ENCODE results near the gene DNAJC10. TPM values are rescaled to one million over a fixed set of nuclear protein-coding genes. Genes with fewer than 3 reads are reported as not detected.

Gene DNAJC10
- total and polyA plus RNA-seq, 10 of the 15 experiments (the other 5 are each of a cell fraction or from before 2014, with no cell fraction given): 9.1 to 67.9 (median 38.2) TPM

DNA sequence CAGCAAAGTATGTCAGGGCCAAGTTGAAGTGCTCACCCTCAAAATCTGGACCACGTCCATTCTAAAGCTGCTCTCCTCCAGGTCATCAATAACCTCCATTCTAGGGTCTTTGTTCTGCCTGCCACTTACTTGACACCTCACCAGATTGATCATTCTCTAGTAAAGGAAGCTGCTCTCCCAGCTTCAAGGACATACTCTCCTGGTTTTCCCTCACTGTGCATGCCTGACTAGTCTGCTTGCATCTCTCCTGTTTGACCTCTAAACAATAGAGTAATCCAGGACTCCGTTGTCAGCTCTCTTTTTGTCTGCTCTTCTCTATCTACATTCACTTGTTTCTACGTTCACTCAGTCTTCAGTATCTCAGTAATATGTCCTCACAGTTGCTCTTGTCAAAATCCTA lies 91.3 kb downstream of the DNAJC10 start:
- Histone ChIP-seq H3K9me3 (replicated peaks; ENCODE audit: control insufficient read depth, insufficient read depth, low read length) (no peaks in the 10 kb centered on the region), H3K4me2 (ENCODE audit: control insufficient read depth, insufficient read depth) (no peak overlapping the region), H3K9ac (ENCODE audit: control insufficient read depth, insufficient read depth, low read length) (no peak overlapping the region), H2AFZ (ENCODE audit: control insufficient read depth, low read depth, low read length) (no peak overlapping the region), H4K20me1 (ENCODE audit: control insufficient read depth, insufficient read depth) (no peaks in the 10 kb centered on the region), H3K4me1 (ENCODE audit: control insufficient read depth, insufficient read depth, low read length) (no peaks in the 10 kb centered on the region), H3K36me3 (ENCODE audit: control insufficient read depth in 2 of 2, insufficient read depth in 2 of 2, low read length in 1 of 2) (no peaks in the 10 kb centered on the region), H3K27ac (ENCODE audit: control insufficient read depth, insufficient read depth) (no peak overlapping the region), H3K27me3 (replicated peaks in 1 of 2; ENCODE audit: control insufficient read depth in 2 of 2, insufficient read depth in 2 of 2, low read length in 1 of 2) (peaks cover 0 to 2% of the 10 kb centered on the region in 2 experiments; a peak in 3 of 4 replicates), H3K4me3 (no peak overlapping the region), H3K79me2 (ENCODE audit: control insufficient read depth, insufficient read depth, low read length) (no peaks in the 10 kb centered on the region)
- ChIA-PET RAD21 (ENCODE audit: unreplicated experiment) (no interaction called here), POLR2A (interaction anchor here (0.5 kb wide), 1 partner anchor 209 kb away, joined by 3 read pairs; no protein-coding TSS in a partner anchor), CTCF (interaction anchor here (1.0 kb wide), 1 partner anchor 12 kb away, joined by 3 read pairs; no protein-coding TSS in a partner anchor), SMC1A (ENCODE audit: uncharacterized antibody, unreplicated experiment) (no interaction called here)
- no peak for FAIRE-seq
- ATAC-seq: no peak
- DNase-seq (ENCODE audit: low read depth, low spot score): no peak
- intact Hi-C loops (cut with micrococcal nuclease; ENCODE audit: unreplicated experiment): no loop called here
- in situ Hi-C loops (cut with MboI): no loop called here
- WGBS (ENCODE audit: insufficient coverage, insufficient replicate concordance, low lambda C conversion rate, missing lambda C conversion rate): 19% methylated on average over 3 of the region's 3 CpGs
- no TSS peak for BruUV-seq (replicated peaks)
- no peak for TF ChIP-seq NRF1 (conservative IDR thresholded peaks at IDR 0.05; ENCODE audit: low read depth, low read length)
- TF ChIP-seq TAF1 (IDR thresholded peaks at IDR 0.05; ENCODE audit: borderline replicate concordance, low read depth, low read length): no peak

DNA sequence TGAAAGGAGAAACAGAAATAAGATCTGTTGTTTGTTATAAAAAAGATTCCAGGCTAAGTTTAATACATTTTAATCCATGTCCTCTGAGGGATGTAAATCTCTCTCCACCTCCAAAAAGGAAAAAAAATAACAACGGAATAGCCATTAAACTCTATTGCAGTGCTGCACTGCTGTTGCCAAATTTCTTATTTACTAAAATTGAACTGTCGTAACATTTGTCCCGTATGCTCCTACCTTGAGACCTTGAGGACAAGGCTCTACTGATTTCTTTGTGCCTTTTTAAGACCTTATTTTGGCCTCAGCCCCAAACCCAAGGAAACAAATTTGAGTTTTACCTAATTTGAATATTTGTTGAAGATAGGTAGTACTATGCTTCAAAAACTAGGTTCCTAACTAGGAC lies 94.0 kb downstream of the DNAJC10 start:
- RAD21 ChIA-PET (ENCODE audit: unreplicated experiment): no interaction called here
- TF ChIP-seq, protein P1, sequence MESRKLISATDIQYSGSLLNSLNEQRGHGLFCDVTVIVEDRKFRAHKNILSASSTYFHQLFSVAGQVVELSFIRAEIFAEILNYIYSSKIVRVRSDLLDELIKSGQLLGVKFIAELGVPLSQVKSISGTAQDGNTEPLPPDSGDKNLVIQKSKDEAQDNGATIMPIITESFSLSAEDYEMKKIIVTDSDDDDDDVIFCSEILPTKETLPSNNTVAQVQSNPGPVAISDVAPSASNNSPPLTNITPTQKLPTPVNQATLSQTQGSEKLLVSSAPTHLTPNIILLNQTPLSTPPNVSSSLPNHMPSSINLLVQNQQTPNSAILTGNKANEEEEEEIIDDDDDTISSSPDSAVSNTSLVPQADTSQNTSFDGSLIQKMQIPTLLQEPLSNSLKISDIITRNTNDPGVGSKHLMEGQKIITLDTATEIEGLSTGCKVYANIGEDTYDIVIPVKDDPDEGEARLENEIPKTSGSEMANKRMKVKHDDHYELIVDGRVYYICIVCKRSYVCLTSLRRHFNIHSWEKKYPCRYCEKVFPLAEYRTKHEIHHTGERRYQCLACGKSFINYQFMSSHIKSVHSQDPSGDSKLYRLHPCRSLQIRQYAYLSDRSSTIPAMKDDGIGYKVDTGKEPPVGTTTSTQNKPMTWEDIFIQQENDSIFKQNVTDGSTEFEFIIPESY (IDR thresholded peaks at IDR 0.05): no peak
- TF ChIP-seq SPI1 (IDR thresholded peaks at IDR 0.05; ENCODE audit: borderline replicate concordance, insufficient read depth, low read depth, low read length) (no peak), TCF12 (IDR thresholded peaks at IDR 0.05; ENCODE audit: low read depth, low read length) (no peak), PML (IDR thresholded peaks at IDR 0.05; ENCODE audit: low read length) (no peak), ZNF384 (IDR thresholded peaks at IDR 0.05; ENCODE audit: borderline replicate concordance, low read depth, low read length) (no peak), SP1 (IDR thresholded peaks at IDR 0.05; ENCODE audit: low read depth, low read length) (no peak), PAX8 (IDR thresholded peaks at IDR 0.05) (no peak), EED (IDR thresholded peaks at IDR 0.05; ENCODE audit: low read depth) (no peak), ETV6 (conservative IDR thresholded peaks at IDR 0.05 in 1 of 2, IDR thresholded peaks at IDR 0.05 in 1 of 2; ENCODE audit: borderline replicate concordance in 1 of 2, low read depth in 1 of 2) (no peak)
- BruUV-seq (replicated peaks): no TSS peak
- POLR2A ChIA-PET: no interaction called here
- ATAC-seq: no peak
- H3K79me2 ChIP-seq (ENCODE audit: control insufficient read depth, insufficient read depth, low read length): no peaks in the 10 kb centered on the region
- H3K27me3 ChIP-seq (replicated peaks in 1 of 2; ENCODE audit: control insufficient read depth in 2 of 2, insufficient read depth in 2 of 2, low read length in 1 of 2): peaks cover 2% of the 10 kb centered on the region in 2 experiments
- H2AFZ ChIP-seq (ENCODE audit: control insufficient read depth, low read depth, low read length): no peak overlapping the region
- in situ Hi-C loops (cut with MboI): no loop called here
- H3K4me2 ChIP-seq (ENCODE audit: control insufficient read depth, insufficient read depth): no peak overlapping the region
- intact Hi-C loops (cut with micrococcal nuclease; ENCODE audit: unreplicated experiment): no loop called here
- FAIRE-seq: no peak
- H3K4me1 ChIP-seq (ENCODE audit: control insufficient read depth, insufficient read depth, low read length): no peaks in the 10 kb centered on the region
- H4K20me1 ChIP-seq (ENCODE audit: control insufficient read depth, insufficient read depth): no peaks in the 10 kb centered on the region
- SMC1A ChIA-PET (ENCODE audit: uncharacterized antibody, unreplicated experiment): no interaction called here
- CTCF ChIA-PET: no interaction called here
- no peak for DNase-seq (ENCODE audit: low read depth, low spot score)
- no peak overlapping the region for H3K9ac ChIP-seq (ENCODE audit: control insufficient read depth, insufficient read depth, low read length)
- H3K4me3 ChIP-seq: no peak overlapping the region
- H3K9me3 ChIP-seq (replicated peaks; ENCODE audit: control insufficient read depth, insufficient read depth, low read length): no peaks in the 10 kb centered on the region
- H3K36me3 ChIP-seq (ENCODE audit: control insufficient read depth in 2 of 2, insufficient read depth in 2 of 2, low read length in 1 of 2): no peaks in the 10 kb centered on the region
- 46% methylated on average over 3 of the region's 3 CpGs for WGBS (ENCODE audit: insufficient coverage, insufficient replicate concordance, low lambda C conversion rate, missing lambda C conversion rate)
- no peak overlapping the region for H3K27ac ChIP-seq (ENCODE audit: control insufficient read depth, insufficient read depth)

Data from GM12878 (cell line).